Activated CD4-positive, alpha-beta T cell treated with anti-CD3 and anti-CD28 coated beads for 1 hour (primary cell): ENCODE results near the gene FOXK2.
A peak's percentile ranks its signal among the peaks of the same experiment; 100 is the strongest.
"Not testable (repeated sequence)": the region's sequence is repeated elsewhere in the genome, so short reads cannot be mapped to it uniquely, and the experiment has no call there.

Experiments used
- DNase-seq: peaks from one replicate; pipeline ENCODE4 v3.0.0-alpha.2; 2020

FOXK2 gene

DNA sequence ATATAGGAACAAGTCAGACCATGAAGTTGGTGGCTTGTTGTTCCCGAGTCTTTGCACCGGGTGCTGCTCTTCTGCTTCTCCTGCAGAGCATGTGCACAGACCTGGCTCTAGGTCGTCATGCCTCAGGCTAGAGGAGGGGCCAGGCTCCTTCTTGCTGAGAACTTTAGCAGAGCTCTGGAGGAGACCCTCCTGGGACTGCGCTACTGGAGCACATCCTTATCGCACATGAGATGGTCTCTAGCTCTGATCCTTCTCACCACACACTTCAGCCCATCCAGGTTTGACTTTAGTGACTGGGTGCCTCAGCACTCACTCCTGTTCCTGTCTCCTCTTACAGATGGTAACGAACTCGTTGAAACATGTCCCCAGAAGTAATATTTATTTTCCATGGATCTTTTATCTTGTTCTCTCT, 14.9 kb downstream of the FOXK2 start:
- no peak for DNase-seq

DNA sequence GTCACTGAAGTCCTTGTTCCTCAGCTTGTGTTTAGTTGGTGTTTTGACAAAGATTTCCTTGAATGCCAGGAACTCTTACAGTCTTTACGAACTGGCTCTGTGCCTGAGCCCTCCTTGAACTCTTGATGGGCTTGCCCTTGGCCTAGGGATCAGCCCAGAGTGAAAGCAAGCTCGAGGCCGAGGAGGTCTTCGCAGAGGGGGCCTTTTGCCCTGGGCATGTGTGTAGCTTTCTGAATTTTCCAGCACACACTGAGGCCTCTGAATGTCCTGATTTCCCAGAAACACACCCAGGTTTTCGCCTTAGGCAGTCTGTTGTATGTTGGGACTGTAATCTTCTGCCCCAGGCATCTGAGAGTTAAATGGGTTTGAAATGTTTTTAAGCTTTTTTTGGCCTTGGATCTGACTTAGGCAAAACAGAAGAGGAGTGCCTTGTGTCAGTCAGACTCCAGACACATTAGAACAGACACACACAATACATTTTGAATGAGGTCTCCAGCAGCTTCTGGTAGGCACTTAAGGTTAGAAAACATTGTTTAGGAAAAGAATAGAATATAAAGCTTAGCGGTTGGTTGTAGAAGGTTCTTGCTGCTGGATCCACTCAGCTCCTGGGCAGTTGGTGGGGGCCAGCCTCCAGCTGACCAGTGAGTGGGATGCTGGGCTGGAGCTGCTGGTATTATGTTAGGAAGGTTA, 17.1 kb downstream of the FOXK2 start:
- no peak for DNase-seq

DNA sequence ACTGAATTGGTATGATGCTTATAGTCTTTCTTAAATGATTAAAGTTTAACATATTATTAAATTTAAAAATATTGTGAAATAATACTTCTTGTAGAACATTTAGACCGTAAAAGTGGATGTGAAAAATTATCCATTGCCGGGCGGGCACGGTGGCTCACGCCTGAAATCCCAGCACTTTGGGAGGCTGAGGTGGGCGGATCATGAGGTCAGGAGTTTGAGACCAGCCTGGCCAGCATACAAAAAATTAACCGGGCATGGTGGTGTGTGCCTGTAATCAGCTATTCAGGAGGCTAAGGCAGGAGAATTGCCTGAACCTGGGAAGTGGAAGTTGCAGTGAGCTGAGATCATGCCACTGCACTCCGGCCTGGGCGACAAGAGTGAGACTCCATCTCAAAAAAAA, 17.7 kb downstream of the FOXK2 start:
- DNase-seq, result not testable (repeated sequence)

DNA sequence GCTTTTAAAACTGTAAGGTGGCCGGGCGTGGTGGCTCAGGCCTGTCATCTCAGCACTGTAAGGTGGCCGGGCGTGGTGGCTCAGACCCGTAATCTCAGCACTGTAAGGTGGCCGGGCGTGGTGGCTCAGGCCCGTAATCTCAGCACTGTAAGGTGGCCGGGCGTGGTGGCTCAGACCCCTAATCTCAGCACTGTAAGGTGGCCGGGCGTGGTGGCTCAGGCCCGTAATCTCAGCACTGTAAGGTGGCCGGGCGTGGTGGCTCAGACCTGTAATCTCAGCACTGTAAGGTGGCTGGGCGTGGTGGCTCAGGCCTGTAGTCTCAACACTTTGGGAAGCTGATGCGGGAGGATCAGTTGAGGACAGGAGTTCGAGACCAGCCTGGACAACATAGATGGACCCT, 19.5 kb downstream of the FOXK2 start:
- not testable (repeated sequence) for DNase-seq

DNA sequence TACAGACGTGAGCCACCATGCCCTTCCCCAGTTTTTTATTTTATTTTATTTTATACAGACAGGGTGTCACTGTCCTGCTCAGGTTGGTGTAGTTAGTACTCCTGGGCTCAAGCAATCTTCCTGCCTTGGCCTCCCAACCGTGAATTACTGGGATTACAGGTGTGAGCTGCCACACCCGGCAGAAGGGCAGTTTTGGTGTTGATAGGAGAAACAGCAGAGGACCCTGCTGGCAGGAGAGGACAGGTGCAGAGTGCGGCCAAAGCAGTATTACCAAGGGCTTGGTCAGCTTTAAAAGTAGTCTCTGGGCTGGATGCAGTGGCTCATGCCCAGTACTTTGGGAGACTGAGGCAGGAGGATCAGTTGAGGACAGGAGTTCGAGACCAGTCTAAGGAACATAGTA, 22.9 kb downstream of the FOXK2 start:
- DNase-seq, result no peak

DNA sequence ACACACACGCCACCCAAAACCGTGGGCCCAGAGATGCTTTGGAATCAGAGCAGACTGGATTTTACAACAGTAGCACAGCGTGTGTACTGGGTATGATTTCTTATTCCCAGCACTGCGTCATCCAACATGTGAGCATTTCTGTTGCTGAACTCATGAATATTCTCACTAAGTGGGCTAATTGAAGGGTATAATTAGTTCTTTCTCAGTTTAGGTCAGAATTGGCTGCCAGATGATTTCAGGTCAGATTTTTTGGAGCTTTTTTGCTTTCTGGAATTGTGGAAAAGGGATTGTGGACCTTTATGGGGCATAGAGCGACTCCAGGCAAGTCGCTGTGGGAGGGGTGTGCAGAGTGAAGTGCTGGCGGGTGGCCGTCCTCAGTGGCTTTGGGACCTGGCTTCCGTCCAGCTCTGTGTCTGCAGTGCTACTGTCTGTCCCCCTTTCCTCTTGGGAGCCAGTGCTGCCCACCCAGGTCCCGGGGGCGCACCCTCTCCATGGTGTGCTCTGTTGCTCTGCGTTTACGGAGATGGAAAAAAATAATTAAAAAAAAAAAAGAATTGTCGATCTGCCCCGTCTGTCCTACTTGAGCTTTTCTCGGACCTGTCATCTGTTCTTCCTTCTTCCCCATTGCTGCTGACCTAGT, 25.0 kb downstream of the FOXK2 start:
- no peak for DNase-seq

DNA sequence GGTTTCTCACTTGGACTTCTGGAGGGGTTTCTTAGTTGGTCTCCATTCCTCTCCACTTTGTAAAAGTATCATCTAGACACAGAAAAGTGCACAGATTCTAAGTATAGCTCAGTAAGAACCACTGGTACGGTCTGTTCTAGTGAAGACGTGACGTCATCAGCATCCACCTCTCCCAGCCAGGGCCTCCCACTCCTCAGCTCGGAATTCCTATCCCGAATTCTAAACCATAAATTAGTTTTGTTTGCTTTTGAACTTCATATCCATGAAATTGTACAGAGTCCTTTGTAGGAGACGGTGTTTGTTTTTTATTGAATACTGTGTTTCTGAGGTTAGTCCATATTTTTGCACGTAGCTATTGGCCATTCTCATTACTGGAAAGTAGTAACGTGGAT, 25.5 kb downstream of the FOXK2 start:
- no peak for DNase-seq

DNA sequence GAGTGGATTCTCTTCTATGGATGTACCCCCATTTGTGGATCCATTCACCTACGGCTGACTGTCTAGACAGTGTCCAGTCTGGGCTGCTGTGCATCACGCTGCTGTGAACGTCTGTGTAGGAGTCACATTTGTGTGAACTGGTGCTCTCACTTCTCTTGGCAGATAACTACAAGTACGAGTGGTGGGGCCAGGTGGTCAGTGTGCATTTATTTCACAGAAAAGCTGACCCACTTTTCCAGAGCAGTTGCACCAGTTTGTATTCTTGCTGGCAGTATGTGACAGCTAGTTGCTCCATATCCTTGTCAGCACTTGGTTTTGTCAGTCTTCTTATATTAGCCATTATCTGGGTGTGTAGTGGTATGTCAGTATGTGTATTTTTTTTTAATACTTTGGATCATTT, 28.4 kb downstream of the FOXK2 start:
- DNase-seq, result no peak

DNA sequence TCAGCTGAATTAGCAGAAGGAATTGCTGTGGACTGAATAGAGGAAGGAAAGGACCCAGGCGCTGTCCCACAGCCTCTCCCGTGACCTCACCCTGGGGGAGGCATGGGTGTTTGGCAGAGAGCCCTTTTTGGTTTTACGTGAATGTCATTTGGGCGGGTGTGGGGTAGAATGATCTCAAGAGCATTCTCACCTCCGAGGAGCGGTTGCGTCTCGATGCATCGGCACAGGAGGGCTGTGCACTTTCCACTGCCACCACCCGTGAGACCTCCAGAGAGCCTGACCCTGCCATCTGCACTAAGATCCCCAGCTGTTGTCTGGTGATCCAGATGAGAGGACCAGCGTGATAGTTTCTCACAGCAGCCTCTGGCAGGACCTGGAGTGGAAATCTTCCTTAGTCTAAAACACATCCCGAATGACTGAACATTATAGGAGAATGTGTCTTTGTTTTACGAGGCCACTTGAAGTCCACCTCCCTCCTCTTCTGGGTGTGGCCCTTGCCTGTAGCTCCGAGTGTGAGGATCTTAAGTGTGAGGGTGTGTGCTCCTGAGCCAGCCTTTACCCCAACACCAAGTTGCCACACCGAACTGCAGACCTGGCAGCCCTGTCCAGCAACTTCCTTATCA, 29.3 kb downstream of the FOXK2 start:
- no peak for DNase-seq

DNA sequence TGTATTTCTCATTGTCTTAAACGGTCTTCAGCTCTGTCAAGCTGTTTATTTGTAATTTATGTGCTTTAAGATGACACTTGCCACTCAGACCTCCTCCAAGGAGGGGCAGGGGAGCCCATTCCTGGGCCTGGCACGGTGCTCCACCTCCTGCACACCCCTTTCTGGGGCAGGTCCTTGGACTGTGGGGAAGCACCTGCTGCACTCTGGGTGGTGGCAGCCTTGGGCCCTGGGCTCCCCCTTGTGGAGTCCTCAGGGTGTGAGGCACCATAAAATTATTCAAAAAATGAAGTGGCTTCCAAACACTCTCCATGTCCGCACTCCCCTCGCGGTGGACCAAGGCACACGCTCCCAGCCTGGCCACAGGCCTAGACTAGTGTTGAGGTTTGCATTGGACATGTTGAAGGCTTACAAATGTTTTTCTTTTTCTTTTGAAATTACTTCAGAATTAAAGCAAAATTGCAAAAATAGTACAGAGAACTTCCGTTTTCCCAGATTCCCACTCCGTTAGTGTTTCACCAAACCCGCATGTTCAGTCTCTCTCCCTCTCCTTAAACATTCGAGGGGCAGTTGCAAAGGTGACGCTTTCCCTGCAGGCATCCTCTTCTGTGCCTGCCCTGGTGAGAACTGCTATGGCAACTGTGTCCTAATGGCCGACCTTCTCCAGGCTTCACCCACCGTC, 32.4 kb downstream of the FOXK2 start:
- peak; percentile 66 for DNase-seq

DNA sequence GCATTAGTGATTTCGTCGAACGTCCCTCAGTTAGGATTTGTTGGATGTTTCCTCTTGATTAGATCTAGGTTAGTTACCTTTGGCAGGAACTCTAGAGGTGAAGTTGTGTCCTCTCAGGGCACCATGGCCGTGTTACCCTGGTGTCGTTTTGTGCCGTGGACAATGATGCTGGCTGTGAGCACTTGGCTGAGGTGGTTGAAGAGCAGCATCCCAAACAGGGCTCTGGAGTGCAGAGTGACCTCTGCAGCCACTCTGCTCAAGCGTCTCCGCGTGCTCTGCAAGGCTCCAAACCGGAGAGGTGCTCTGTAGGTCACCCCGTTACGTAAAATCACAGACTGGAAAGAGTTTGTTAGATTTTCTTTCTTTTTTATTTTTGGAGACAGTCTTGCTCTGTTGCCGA, 33.0 kb downstream of the FOXK2 start:
- DNase-seq, result no peak

DNA sequence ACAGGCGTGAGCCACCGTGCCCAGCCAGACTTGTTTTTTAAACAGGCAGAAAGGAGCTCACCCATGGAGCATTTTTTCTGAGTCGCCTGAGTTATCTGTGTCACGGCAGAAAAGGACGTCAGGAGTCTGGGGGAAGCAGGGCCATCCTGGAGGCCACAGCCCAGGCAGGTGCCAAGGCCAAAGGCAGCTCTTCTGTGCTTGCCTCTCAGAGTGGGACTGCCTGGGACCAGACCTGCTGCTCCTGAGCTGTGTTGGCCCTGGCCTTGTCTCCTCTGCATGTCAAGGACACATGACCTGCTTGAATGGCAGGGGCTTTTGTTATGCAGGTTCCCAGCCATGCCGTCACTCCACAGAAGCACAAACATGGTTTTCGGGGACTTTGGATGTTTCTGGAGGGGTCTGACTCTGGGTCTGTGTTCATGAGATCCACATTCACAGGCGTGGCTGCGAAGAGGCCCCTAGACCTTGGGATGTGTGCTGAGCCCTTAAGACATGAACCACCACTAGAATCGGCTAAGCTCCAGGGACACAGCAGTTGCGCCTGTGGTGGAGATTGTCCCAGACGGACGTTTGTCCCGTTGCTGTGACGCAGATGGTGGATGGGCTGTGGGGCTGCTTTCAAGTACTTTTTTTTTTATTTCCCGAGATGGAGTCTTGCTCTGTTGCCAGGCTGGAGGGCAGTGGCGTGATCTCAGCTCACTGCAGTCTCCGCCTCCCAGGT, 33.8 kb downstream of the FOXK2 start:
- DNase-seq, result no peak

DNA sequence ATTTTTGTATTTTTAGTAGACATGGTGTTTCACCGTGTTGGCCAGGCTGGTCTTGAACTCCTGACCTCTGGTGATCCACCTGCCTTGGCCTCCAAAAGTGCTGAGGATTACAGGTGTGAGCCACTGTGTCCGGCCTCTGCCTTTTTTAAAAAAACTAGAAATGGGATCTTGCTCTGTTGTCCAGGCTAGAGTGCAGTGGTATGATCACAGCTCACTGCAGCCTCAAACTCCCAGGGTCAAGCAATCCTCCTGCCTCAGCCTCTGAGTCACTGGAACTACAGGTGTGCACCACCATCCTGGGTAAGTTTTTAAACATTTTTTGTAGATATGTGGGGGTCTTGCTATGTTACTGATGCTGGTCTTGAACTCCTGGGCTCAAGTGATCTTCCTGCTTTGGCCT, 38.0 kb downstream of the FOXK2 start:
- DNase-seq, result not testable (repeated sequence)

DNA sequence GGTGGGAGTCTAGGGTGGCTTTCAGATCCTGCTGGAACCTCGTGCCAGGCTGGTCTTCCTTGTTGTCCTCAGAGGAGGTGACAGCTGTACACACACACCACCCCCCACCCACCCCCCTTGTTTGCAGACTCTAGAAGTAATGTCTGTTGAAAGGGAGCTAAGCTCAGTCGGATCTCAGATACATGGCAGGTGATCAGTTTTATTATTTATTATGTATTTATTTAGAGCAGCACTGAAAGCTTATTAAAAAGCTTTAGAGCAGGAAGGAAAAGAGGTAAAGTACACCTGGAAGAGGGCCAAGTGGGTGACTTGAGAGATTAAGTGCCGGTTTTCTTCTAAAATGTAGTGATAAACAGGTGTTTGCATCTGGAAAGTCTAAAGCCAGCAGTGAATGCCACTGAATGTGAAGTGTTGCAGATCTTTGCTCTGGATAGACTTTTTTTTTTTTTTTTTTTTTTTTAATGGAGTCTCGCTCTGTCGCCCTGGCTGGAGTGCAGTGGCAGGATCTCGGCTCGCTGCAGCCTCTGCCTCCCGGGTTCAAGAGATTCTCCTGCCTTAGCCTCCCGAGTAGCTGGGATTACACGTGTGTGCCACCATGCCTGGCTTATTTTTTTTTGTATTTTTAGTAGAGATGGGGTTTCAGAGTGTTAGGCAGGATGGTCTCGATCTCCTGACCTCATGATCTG, 40.2 kb downstream of the FOXK2 start:
- no peak for DNase-seq

DNA sequence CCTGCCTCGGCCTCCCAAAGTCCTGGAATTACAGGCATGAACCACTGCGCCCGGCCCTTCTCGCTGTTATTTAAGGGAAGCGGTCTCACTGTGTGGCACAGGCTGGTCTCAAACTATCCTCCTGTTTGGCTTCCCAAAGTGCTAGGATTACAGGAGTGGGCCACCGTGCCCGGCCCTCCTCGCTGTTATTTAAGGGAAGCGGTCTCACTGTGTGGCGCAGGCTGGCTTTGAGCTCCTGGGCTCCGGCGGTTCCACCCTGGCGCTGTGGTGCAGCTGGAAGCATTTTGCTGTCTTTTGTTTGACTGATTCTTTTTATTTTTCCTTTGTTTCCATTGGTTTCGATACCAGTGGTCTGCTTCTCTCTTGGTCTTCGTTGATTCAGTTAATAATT, 40.7 kb downstream of the FOXK2 start:
- no peak for DNase-seq

DNA sequence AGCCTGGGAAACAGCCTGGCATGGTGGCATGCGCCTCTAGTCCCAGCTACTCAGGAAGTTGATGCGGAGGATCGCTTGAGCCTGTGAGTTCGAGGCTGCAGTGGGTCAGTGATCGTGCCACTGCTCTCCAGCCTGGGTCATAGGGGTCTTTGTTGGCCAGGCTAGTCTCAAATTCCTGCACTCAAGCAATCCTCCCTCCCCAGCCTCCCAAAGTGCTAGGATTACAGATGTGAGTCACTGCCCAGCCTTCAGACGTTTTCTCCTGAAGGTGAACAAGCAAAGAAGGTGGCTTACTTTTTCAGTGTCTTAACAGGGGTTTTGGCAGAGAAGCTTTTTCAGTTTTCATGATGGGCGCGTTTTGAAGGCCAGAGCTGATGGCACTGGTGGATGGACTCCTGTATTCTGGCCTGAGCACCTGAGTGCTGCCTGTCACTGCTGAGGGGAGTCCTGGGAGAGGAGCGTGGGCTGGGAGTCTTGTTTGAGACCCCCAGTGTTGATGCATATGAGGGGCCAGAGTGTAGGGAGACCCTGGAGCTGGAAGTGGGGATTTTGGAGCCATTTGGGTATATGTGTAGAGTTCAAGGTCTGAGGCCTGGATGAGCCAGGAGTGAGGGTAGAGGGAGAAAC, 41.4 kb downstream of the FOXK2 start:
- no peak for DNase-seq

DNA sequence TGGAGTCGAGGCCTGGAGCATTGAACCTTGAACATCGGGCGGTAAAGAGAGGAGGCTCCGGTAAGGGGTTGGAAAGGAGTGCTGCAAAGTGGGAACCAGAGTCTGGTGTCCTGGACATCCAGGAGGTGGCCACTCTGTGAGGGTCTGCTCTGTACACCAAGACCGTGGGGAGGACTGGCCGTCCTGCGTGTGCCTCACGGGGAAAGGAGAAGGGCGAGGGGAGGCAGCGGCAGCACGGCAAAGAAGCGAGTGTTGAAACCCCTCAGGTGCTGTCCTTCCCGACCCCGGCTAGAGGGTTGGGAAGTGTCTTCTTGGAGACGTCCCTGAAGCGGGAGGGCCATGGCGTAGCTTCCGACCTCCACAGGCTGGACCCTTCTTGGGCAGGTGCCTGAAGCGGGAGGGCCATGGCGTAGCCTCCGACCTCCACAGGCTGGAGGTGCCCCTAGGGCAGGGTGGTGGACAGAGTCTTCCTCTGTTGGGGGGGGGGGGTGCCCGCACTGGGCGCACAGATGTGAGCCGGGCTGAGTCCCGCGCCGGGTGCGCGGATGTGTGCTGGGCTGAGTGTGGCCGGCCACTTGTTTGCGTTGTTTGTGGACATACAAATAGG, 42.0 kb downstream of the FOXK2 start:
- DNase-seq, result no peak

DNA sequence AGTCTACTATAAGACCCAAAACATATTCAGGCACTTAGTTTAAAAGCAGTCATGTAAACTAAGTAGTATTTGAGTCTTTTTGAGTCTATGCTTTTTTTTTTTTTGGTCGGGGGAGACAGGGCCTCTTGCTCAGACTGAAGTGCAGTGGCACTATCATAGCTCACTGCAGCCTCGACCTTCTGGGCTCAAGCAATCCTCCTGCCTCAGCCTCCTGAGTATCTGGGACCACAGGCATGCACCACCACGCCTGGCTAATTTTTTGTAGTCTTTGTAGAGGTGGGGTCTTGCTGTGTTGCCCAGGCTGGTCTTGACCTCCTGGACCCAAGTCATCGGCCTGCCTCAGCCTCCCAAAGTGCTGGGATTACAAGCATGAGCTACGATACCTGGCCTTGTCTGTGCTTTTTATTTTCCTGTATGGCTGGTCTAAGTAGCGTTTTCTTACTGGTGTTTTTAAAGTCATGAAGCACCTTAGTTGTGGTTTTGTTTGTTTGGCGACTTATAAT, 43.2 kb downstream of the FOXK2 start:
- DNase-seq, result not testable (repeated sequence)

DNA sequence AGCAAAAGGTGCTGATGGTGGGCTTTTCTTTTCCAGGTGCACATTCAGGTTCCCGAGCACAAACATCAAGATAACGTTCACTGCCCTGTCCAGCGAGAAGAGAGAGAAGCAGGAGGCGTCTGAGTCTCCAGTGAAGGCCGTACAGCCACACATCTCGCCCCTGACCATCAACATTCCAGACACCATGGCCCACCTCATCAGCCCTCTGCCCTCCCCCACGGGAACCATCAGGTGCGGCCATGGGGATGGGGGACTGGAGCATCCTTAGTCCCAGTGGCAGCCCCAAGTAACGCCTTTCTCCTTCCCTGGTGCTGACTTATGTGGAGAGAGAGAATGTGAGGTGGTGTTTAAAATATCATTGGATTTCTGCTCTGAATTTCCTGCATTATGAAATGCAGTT, 43.8 kb downstream of the FOXK2 start:
- no peak for DNase-seq

DNA sequence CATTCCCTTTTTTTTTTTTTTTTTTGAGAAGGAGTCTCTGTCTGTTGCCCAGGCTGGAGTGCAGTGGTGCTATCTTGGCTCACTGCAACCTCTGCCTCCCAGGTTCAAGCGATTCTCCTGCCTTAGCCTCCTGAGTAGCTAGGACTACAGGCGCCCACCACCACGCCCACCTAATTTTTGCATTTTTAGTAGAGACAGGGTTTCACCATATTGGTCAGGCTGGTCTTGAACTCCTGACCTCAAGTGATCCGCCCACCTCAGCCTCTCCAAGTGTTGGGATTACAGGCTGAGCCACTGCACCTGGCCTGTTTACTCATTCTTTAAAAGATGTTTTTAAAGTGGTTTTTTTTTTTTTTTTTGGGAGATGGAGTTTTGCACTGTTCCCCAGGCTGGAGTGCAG, 44.2 kb downstream of the FOXK2 start:
- not testable (repeated sequence) for DNase-seq

DNA sequence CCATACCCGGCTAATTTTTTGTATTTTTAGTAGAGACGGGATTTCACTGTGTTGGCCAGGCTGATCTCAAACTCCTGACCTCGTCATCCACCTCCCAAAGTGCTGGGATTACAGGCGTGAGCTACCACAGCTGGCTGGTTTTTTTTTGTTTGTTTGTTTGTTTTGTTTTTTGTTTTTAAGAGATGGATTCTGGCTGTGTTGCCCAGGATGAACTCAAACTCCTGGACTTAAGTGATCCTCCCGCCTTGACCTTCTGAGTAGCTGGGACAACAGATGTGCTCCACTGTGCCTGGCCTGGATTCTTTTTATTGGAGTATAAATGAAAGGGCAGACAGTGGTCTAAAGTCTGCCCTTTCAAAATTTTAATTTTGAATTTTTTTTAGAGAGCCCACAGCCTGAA, 44.7 kb downstream of the FOXK2 start:
- no peak for DNase-seq

DNA sequence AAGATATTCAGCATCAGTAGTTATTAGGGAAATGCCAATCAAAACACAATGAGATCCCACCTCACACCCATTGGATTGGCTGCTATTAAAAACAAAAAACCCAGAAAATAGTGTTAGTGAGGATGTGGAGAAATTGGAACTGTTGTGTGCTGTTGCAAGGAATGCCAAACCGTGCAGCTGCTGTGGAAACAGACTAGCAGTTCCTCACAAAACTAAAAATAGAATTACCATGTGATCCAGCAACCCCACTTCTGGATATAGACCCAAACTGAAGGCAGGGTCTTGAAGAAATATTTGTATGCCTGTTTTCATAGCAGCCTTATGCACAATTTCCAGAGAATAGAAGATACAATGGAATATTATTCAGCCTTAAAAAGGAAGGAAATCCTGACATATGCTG, 46.0 kb downstream of the FOXK2 start:
- no peak for DNase-seq
